Kidney capillary endothelial cell (primary cell): Measurements from ENCODE around the gene CDC27.
"Not testable (repeated sequence)": the region's sequence is repeated elsewhere in the genome, so short reads cannot be mapped to it uniquely, and the experiment has no call there.

Experiments
- DNase-seq: peaks from one replicate; pipeline ENCODE4 v3.0.0-alpha.2; 2018; ENCODE audit warnings: low spot score

Gene CDC27

DNA sequence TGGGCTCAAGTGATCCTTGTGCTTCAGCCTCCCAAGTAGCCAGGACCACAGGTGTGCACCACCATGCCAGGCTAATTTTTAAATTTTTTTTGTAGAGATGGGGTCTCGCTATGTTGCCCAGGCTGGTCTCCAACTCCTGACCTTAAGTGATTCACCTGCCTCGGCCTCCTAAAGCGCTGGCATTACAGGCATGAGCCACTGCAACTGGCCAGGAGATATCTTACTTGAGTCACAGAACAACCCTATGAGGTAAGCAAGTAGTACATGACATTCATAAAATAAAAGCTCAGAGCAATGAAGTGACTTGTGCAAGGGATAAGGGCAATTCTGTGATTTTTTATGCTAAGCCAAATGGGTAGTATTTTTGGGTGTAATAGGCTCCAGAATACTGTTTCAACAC is 57.3 kb downstream of the CDC27 start:
- no peak for DNase-seq

DNA sequence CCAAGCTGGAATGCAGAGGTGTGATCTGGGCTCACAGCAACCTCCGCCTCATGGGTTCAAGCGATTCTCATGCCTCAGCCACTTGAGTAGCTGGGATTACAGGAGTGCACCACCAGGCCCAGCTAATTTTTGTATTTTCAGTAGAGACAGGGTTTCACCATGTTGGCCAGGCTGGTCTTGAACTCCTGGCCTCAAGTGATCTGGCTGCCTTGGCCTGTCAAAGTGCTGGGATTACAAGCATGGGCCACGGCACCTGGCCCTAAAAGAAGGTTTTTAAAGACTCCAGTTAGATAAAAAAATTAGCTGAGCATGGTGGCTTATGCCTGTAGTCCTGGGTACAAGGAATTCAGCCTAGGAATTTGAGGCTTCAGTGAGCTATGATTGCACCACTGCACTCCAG is 62.3 kb downstream of the CDC27 start:
- DNase-seq = not testable (repeated sequence)

DNA sequence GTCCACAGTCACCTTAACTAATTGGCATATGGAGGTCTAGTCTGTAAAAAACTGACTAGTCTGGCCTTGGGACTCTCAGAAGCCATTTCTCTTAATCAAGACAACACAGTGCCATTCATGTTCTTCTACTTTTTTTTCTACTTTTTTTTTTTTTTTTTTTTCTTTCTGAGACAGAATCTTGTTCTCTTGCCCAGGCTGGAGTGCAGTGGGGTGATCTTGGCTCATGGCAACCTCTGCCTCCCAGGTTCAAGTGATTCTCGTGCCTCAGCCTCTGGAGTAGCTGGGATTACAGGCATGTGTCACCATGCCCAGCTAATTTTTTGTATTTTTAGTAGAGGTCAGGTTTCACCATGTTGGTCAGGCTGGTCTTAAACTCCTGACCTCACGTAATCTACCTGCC is 65.8 kb downstream of the CDC27 start:
- not testable (repeated sequence) for DNase-seq

DNA sequence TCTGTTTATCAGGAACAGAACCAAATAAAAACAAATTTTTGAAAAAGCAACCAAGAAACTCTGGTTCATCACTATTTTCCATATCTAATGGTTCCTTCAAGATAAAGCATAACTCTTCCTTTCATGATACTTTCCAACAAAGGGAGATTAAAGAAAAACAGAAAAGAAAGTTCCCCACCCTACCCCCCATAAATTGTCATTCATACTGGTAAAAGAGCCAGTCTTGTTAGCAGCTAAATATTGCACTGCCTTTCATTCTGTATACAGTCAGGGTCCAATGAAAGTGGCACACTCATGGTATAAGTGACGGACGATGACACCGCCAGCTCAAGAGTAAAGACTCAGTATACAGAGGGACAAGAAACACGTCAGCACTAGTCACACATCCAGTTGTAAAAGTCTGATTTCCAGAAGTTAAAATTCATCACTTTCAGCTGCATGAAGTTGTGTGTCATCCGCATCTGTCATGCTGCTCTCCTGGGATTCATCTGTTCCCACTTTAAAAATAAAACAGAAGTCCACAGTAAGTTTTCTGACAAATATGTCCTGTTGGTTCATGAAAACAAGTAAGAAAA is 68.5 kb downstream of the CDC27 start:
- peak; percentile 6 for DNase-seq

DNA sequence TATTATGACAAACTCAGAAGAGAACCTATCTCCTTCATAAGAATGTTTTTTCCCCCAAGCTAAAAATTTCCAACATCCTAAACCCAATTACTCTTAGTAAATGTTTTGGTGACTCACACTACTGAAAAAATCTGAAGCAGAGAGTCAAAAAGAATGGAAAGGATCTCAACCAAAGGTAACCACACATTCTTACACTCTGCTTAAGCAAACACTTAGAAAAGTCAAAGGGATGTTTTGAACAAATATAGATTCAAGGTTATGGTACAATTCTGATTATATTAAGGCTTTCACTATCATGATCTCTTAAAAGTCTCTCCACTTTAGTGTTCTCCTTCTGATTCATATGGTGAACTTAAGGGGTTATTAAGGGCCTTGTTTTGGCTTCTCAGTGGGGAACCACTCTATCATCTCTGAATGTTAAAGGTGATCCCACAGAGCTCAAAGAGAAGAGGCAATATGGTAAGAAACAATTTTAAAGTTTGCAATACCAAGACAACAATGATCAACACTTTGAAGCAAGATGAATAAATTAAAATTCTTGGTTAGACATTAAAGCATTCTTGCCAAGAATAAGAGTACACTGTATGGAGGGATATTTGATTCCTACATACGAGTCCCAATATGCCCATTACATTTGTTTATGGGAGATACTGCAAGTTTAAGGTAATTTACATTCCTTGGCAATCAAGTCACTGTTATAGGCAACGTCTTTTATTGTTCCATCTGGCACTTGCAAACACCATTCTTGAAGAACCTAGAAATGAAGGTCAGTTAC is 69.2 kb downstream of the CDC27 start:
- DNase-seq = no peak

DNA sequence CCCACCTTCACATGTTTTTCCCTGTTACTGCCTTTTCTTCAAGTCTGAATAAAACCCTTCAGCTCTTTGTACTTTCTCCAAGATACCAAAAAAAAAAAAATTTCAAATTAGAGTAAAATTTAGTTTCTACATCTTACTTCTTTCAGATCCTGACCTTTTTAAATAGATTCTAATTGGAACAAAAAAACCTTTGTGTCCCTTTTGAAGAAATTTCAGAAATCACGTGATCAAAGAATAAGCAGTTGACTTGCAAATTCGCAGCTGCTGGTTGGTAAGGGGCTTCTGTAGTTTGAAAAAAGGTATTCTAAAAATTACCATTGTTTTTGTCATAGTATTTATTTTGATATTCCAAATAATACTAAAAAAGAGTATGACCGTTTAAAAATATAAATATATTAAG is 71.7 kb downstream of the CDC27 start:
- no peak for DNase-seq

DNA sequence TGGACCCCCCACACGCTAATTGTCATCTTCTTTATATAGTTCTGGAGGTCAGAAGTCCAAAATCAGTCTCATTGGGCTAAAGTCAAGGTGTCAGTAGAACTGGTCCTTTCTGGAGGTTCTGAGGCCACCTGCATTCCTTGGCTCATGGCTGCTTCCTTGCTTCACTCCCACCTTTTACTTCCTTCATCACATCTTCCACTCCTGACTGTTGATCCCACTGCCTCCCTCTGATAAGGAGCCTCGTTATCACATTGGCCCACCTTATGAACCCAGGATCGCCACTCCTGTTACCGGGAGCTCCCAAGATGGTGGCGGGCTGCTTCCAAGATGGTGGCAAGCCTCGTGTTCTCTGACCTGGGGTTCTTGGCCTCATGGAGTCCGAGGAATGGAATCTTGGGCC is 83.0 kb downstream of the CDC27 start:
- DNase-seq = no peak

DNA sequence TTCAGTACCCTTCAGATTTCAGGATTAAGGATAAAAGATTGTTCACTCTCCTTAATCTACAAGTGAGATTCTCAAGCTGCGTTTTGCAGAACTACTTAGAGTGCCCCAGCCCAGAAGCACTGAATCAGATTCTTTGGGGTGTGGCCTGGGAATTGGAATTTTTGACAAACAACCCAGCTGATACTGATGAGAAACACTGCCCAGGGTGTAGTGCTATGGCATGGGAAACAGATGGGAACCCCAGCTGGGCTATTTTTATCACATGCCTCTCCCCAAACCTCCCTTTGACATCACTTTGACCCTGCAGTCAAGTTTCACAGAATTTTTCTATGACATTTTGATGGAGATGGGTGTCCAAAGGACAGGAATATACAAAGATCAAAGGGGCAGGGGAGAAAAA is 83.8 kb downstream of the CDC27 start:
- DNase-seq = not testable (repeated sequence)

GRCh38 chr17:47102914-47103313 is 86.2 kb downstream of the CDC27 start:
- no peak for DNase-seq

GRCh38 chr17:47099987-47100711 is 88.9 kb downstream of the CDC27 start:
- DNase-seq = peak; percentile 76

DNA sequence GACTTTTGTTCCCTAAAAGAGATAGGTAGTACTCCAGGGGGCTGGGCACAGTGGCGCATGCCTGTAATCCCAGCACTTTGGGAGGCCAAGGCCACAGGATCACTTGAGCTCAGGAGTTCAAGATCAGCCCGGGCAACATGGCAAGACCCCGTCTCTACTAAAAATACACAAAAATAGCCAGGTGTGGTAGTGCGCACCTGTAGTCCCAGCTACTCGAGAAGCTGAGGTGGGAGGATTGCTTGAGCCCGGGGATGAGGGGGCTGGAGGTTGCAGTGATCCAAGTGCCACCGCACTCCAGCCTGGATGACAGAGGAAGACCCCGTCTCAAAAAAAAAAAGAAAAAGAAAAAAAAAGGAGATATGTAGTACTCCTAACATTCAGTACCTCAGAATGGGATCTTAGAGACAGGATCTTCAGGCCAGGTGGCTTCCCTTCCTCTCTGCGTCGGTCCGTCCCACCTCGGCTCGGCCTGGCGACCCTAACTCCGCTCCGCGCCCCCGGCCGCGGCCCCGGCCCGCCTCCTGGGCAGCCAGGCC is 89.6 kb downstream of the CDC27 start:
- no peak for DNase-seq

- no peak for DNase-seq
These were observed 92.8 kb downstream of the CDC27 start for GRCh38 chr17:47096343-47096742.

DNA sequence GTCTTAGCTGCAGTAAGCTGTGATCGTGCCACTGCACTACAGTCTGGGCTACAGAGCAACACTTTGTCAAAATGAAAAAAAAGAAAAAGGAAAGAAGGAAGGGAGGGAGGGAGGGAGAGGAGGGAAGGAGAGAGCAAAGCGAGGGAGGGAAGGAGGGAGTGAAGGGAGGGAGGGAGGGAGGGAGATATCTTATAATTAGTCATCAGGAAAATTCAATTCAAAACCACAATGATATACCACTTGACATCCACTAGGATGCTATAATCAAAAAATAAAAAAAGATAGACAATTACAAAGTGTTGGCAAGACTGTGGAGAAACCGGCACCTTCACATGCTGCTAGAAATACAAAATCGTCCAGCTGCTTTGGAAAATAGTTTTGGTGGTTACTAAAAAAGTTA is 93.8 kb downstream of the CDC27 start:
- DNase-seq = no peak

- no peak for DNase-seq
These were observed 102.0 kb downstream of the CDC27 start for GRCh38 chr17:47087093-47087492.

GRCh38 chr17:47085736-47086135 is 103.4 kb downstream of the CDC27 start:
- DNase-seq = no peak

- no peak for DNase-seq
These were observed 110.3 kb downstream of the CDC27 start for GRCh38 chr17:47078801-47079200.

DNA sequence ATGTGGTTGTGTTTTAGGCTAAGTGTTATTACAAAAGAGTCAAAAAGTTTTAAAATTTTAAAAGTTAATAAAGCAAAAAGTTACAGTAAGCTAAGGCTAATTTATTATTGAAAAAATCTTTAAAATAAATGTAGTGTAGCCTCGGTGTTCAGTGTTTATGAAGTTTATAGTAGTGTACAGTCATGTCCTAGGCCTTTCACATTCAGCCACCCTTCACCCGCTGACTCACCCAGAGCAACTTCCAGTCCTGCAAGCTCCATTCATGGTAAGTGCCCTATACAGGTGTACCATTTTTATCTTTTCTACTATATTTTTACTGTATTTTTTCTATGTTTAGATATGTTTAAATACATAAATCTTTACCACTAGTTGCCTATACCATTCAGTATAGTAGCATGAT is 111.5 kb downstream of the CDC27 start:
- no peak for DNase-seq

GRCh38 chr17:47076171-47076570 is 112.9 kb downstream of the CDC27 start:
- DNase-seq = no peak

GRCh38 chr17:47074361-47074760 is 114.7 kb downstream of the CDC27 start:
- not testable (repeated sequence) for DNase-seq

DNA sequence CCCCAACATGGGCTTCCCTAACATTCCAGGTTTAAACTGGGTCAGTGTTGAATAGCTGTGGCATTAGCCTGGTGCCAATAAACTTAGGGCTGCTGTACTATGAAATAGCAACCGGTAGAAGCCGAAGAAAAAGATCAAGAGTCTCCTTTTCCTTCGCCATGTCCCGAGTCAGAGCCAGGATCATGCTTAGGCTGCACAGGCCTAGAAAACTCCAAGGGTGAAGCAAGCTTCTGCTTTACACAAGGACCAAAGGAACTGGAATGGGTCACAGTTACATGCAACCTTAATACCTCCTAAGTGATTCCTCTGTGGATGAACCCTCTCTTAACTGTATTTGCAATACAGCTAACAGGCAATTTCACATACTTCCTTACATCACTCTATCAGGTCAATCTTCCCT is 115.5 kb downstream of the CDC27 start:
- DNase-seq = not testable (repeated sequence)

GRCh38 chr17:47072886-47073285 is 116.2 kb downstream of the CDC27 start:
- DNase-seq = no peak

- DNase-seq = not testable (repeated sequence)
These were observed 117.9 kb downstream of the CDC27 start for GRCh38 chr17:47071171-47071570.

DNA sequence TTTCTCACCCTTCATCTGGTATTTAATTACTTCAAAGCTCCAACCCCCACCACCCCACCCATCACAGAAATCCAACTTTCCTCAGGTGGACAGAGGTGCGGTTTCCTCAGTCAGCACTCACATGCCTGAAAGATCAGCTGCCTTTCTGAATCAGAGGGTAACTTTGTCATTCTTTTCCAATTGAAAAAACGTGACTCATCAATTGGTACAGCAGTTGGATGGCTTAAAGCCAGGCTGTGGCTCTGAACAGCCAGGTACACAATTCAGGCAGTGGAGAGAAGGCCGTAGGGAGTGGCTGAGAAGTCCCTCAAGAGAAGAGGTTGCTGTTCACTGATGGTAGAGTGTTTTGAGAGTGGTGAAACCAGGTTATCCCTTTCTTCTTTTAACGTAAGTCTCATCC is 118.8 kb downstream of the CDC27 start:
- DNase-seq = peak; percentile 33
